Daoy (cell line): ENCODE data around the gene TEX19. TPM values are rescaled to one million over a fixed set of nuclear protein-coding genes. Genes with fewer than 3 reads are reported as not detected.

Experiments used
- DNase-seq: peaks from one replicate; pipeline ENCODE4 v3.0.0-alpha.2; 2015; ENCODE audit warnings: low read depth
- total RNA-seq: library from RNA; depleted of rRNA; stranded (reverse); fragments of >200 nt; shearing (Covaris generic); gene quantifications from 2 replicates; pipeline ENCODE4 v1.2.3, GENCODE V29; 2014

The TEX19 gene
- total RNA-seq, 1 experiment from 2014 or later = not detected

DNA sequence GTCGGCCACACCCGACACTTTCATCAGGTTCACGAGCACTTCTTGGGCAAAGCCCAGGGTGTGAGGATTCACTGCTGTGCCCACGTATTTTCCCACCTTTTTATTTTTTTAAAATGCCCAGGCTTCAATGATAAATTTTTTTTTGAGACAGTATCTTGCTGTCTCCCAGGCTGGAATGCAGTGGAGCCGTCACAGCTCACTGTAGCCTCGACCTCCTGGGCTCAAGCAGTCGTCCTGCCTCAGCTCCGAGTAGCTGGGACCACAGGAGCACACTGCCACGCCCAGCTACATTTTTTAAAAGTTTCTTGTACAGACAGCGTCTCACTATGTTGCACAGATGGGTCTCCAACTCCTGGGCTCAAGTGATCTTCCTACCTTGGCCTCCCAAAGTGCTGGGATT lies 30.3 kb downstream of the TEX19 start:
- DNase-seq = no peak

DNA sequence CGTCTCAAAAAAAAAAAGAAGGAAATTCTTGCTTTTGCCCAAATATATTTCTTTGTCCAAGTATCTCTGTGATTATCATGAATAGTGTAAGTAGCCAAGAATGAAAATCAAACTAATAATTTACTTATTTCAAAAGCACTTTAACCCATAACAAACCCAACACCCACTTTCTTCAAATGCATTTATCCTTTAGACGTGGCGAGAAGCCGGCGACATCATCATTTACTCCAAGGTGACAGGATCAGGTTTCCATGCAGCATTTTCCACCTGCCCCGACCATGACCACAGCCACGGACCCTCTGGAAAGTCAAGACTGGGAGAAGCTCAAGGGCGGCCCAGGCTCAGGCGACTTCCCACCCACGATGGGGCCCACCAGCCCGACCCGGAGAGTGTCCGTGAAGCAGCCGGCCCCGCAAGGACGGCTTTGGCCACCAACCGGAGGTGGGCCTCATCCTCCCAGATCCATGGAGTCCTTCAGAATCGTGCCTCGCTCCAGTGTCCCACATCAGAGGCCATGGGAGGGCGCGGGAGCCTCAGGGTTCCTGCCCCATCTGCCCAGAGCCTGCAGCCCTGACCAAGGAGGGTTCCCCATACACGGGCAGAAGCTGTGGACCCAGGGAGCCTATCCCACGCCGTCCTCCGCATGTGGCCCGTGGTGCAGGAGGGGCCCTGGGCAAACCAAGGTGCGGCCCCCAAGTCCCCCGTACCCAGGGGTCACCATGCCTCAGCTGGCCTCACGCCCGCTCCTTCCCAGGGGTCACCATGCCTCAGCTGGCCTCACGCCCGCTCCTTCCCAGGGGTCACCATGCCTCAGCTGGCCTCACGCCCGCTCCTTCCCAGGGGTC lies 31.2 kb downstream of the TEX19 start:
- no peak for DNase-seq

DNA sequence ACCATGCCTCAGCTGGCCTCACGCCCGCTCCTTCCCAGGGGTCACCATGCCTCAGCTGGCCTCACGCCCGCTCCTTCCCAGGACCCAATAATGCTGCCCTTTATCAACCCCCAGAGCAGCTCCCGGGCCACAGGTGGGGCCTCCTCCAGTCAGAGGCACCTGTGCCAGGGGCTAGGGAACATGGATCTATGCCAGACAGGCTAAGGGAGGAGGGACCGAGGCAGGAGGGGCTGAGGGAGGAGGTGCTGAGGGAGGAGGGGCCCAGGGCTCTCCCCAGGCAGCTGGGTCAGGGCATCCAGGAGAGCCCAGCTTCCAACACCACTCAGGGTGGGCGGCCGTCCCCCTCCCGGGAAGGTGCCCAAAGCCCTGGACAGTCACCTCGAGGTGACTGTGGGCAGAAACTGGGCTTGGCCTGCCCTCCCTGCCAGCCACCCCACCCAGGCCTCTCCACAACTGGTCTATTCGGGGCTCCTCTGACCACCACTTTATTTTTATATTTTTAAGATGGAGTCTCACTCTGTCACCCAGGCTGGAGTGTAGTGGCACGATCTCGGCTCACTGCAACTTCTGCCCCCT lies 31.9 kb downstream of the TEX19 start:
- no peak for DNase-seq

GRCh38 chr17:82391496-82392066 lies 32.5 kb downstream of the TEX19 start:
- DNase-seq = no peak

- no peak for DNase-seq
These were observed 33.3 kb downstream of the TEX19 start for GRCh38 chr17:82392209-82392920.

DNA sequence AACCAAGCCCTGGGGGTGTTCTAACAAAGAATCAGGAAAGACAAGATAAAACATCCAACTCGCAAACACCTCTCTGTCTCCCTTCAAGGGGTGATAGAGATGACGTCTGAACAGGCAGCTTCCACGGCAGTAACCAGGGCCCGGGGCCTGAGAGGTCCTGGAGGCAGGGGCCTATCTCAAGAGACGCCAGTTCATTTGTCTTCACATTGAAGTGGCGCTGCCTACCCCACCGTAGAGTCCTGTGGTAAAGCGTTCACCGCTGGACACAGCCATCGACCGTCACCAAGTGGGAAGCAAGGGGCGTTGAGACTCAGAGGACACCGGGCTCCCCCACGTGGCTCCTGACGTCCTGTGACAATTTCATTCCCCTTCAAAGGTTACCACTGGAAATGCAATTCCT lies 33.9 kb downstream of the TEX19 start:
- DNase-seq = no peak

DNA sequence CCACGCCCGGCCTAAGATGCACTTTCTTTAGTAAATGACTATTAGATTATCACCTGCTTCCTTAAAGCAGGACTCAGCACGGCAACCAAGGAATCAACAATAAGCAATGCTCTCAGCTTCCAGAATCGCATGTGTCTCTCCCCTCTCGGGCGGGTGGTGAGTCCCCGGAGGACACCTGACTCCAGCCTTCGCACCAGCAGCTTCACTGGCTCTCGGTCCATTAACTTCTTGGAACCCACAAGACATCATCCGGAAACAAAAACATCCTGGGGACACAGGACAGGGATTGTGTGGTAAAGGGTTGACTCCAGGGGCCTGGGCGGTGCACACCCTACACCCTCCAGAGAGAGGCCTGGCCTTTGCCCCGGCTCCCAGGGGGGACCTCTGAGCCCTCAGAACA lies 35.2 kb downstream of the TEX19 start:
- DNase-seq = no peak

GRCh38 chr17:82396601-82397435 lies 37.8 kb downstream of the TEX19 start:
- DNase-seq = no peak

- no peak for DNase-seq
These were observed 38.6 kb downstream of the TEX19 start for GRCh38 chr17:82397449-82398335.

GRCh38 chr17:82399041-82399441 lies 40.0 kb downstream of the TEX19 start:
- DNase-seq = peak; percentile 47

- DNase-seq = no peak
These were observed 40.6 kb downstream of the TEX19 start for GRCh38 chr17:82399601-82400101.

GRCh38 chr17:82400206-82400605 lies 41.2 kb downstream of the TEX19 start:
- DNase-seq = no peak

GRCh38 chr17:82400830-82401229 lies 41.8 kb downstream of the TEX19 start:
- DNase-seq = no peak

- DNase-seq = no peak
These were observed 43.8 kb downstream of the TEX19 start for GRCh38 chr17:82402865-82403264.

DNA sequence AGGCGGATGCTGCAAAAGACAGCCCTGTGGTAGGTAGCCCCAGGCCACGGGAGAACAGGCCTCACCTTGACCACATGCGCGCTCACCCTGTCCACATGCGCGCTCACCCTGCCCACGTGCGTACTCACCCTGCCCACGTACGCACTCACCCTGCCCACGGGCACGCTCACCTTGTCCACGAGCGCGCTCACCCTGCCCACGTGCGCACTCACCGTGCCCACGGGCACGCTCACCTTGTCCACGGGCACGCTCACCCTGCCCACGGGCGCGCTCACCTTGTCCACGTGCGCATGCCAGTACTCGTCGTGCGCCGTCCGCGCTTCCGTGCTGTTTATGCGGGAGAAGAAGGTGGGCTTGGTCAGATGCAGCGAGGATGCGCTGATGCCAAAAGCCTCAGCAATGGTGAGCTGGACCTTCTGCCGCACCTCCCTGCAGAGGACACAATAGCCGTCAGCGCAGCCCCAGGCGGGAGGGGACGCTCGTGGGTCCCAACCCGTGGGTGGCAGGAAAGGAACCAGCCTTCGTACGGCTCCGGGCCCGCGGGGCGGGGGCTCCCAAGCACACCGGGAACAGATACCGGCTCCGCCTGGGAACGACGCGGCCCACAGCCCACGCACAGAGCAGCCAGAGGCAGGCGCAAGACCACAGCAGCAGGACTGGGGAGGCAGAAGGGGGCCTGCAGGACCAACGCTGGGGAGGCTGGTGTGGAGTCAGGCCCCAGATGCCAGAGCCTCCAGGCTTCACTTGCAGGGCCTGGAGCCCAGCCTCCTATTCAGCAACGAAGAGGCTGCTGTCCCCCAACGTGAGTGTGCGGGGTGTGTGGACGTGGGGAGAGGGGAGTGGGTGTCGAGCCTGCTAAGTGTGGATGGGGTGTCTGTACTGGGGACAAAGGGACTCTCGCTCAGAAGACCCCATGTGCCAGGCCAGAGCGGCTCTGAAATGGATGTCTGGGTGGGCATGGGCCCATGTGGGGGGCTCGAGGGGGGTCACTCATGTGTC lies 44.9 kb downstream of the TEX19 start:
- DNase-seq = no peak

GRCh38 chr17:82405051-82405450 lies 46.0 kb downstream of the TEX19 start:
- no peak for DNase-seq

DNA sequence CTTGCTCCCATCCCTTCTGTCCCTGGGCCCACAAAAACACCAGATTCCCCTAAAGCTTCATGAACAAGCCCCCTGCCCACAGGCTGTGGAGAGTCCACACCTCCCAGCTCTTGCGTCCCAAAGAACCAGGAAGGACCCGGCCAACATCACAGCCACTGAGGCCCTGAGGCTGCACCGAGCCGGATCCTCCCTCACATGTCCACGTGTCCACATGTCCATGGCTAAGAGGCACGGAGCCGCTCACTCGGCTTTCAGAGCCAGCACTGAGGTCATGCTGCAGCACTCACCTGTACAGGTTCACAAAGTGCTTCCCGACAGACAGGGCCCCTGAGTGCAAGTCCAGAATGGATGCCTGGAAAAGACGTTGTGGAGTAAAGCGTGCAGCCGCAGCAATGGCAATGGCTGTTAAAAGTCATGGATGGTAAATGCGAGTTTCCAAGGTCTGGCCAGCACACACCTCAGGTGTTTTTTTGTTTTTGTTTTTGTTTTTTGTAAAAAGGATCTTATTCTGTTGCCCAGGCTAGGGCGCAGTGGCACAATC lies 47.2 kb downstream of the TEX19 start:
- no peak for DNase-seq

DNA sequence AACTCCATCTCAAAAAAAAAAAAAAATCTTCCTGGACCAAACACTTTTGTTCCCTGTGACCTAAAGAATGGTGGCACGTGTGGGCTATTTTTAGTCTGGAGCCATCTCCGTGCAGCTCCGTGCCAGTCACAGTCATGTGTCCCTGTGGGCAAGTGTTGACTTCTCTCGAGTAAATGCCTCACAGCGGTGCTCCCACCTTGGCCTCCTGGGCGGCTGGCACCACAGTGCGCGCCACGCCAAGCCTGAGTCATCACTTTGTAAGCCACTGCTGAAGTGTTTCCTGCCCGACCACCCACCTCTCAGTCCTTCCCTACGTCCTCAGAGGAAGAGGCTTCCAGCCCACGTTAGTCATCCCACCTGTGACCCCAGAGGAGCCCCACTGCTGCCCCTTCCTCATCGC lies 48.2 kb downstream of the TEX19 start:
- DNase-seq = peak; percentile 89
